Uterus (tissue), 4 donors: ENCODE data around the gene AGMO. TPM values are rescaled to one million over a fixed set of nuclear protein-coding genes. Genes with fewer than 3 reads are reported as not detected.

ENCODE experiments used
- DNase-seq, 2 donors: peaks; one replicate each; pipeline ENCODE4 v3.0.0-alpha.2; 2019 to 2020
- H3K27ac ChIP-seq, 2 donors: fragments of 200-600 bp; sonication (generic); 1 replicate in 1 of 2; 2 replicates in 1 of 2; pipeline ENCODE4 v1.5.1; 2016 to 2018
- H3K27me3 ChIP-seq, 2 donors: fragments of 200-600 bp; sonication (generic); one replicate each; pipeline ENCODE4 v1.5.1; 2018 to 2019; ENCODE audit warnings: control low read depth in 1 of 2
- H3K36me3 ChIP-seq, 2 donors: fragments of 200-600 bp; sonication (generic); one replicate each; pipeline ENCODE4 v1.5.1; 2019; ENCODE audit warnings: control low read depth in 1 of 2
- H3K4me1 ChIP-seq, 2 donors: fragments of 200-600 bp; sonication (generic); one replicate each; pipeline ENCODE4 v1.5.1; 2018 to 2019; ENCODE audit warnings: control low read depth in 1 of 2
- H3K4me3 ChIP-seq, 2 donors: fragments of 200-600 bp; sonication (generic); 1 replicate in 1 of 2; 2 replicates in 1 of 2; pipeline ENCODE4 v1.5.1; 2018 to 2019; ENCODE audit warnings: mild to moderate bottlenecking in 1 of 2
- H3K9me3 ChIP-seq, 2 donors: fragments of 200-600 bp; sonication (generic); one replicate each; pipeline ENCODE4 v1.5.1; 2019; ENCODE audit warnings: control low read depth in 1 of 2
- POLR2A ChIP-seq, 2 donors: fragments of 450-650 bp; IDR thresholded peaks; one replicate each; pipeline ENCODE4 v1.6.1; 2016; ENCODE audit warnings: antibody characterized with exemption in 2 of 2, mild to moderate bottlenecking in 1 of 2, moderate library complexity in 1 of 2
- intact Hi-C: fragments of 100-400 bp; cut with DNase I; formaldehyde crosslinking; loops from one replicate; pipeline ENCODE4 v1.15.1; 2023; ENCODE audit warnings: low total_unique reads
- total RNA-seq, 4 donors: library from RNA; depleted of rRNA in 3 of 4; stranded (reverse); fragments of >200 nt in 3 of 4; gene quantifications; one replicate each; pipeline versions ENCODE4 v1.1.0 to v1.2.4, GENCODE V29; 2014 to 2023
- TF ChIP-seq, protein P1 (sequence below), 4 experiments: fragments of 200-600 bp in 2 of 4; fragments of 450-650 bp in 2 of 4; sonication (generic) in 2 of 4; IDR thresholded peaks; one replicate each; pipeline ENCODE4 v1.5.1; 2016 to 2019; ENCODE audit warnings: antibody characterized with exemption in 4 of 4, mild to moderate bottlenecking in 2 of 4, moderate library complexity in 1 of 4
- donor health status: DM: yes; HTN: yes; CAD: no.

Gene AGMO
- total RNA-seq, 4 donors from 2014 or later, result 0.24 to 1.5 TPM; not detected in 2

DNA sequence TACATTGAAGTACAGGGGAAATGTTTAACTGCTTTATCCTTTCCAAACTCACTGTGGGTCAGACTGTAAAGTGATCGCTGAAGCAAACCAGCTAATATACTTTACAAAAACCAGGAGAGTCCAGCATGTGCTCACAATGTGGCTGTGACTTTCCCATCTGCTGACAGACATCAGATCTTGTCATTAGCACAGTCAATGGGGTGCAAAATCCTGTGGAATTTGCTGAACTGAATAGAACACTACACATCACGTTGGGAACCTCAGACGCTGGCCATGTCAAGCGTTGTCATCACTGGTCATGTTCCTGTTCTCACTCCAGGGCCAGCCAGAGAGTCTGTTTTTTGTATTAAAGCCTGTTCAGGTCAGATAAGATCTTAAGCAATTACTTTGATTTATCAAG is 83.4 kb downstream of the AGMO start:
- Histone ChIP-seq H3K36me3 (no peaks in the 10 kb centered on the region), H3K9me3 (no peaks in the 10 kb centered on the region), H3K27ac (no peak overlapping the region), H3K4me1 (peaks cover 0 to 9% of the 10 kb centered on the region in 2 donors), H3K27me3 (no peaks in the 10 kb centered on the region), H3K4me3 (no peak overlapping the region)
- intact Hi-C loops, result no loop called here
- TF ChIP-seq POLR2A (IDR thresholded peaks at IDR 0.05), result no peak
- TF ChIP-seq, protein P1, sequence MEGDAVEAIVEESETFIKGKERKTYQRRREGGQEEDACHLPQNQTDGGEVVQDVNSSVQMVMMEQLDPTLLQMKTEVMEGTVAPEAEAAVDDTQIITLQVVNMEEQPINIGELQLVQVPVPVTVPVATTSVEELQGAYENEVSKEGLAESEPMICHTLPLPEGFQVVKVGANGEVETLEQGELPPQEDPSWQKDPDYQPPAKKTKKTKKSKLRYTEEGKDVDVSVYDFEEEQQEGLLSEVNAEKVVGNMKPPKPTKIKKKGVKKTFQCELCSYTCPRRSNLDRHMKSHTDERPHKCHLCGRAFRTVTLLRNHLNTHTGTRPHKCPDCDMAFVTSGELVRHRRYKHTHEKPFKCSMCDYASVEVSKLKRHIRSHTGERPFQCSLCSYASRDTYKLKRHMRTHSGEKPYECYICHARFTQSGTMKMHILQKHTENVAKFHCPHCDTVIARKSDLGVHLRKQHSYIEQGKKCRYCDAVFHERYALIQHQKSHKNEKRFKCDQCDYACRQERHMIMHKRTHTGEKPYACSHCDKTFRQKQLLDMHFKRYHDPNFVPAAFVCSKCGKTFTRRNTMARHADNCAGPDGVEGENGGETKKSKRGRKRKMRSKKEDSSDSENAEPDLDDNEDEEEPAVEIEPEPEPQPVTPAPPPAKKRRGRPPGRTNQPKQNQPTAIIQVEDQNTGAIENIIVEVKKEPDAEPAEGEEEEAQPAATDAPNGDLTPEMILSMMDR (IDR thresholded peaks at IDR 0.05), result no peak
- DNase-seq, result no peak

DNA sequence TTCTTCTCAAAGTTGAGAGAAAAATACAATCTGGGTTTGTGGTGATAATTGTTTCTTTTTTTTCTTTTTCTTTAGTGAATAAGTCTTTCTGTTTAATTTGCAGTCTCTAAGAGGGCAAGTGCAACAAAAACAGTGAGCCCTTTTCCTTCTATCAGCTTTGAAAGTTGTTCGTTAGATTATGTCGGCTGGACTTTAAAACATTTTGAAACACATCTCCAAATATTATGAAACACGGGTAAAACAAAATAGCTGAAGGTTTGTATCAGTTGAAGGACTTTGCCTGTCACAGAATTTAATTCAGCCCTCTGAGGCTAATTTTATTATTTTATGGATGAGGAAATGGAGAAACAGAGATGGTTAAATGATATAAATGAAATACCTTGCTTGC is 85.3 kb downstream of the AGMO start:
- peak overlapping the region in 1 of 2 donors; percentile 6 for H3K4me3 ChIP-seq
- peak overlapping the region in 1 of 2 donors; percentile 31 for H3K27ac ChIP-seq
- no peaks in the 10 kb centered on the region for H3K36me3 ChIP-seq
- DNase-seq, result no peak
- H3K9me3 ChIP-seq, result no peaks in the 10 kb centered on the region
- no peak for TF ChIP-seq POLR2A (IDR thresholded peaks at IDR 0.05)
- TF ChIP-seq, protein P1 (IDR thresholded peaks at IDR 0.05), result no peak
- H3K27me3 ChIP-seq, result no peaks in the 10 kb centered on the region
- intact Hi-C loops, result no loop called here
- peaks cover 0 to 9% of the 10 kb centered on the region in 2 donors for H3K4me1 ChIP-seq

DNA sequence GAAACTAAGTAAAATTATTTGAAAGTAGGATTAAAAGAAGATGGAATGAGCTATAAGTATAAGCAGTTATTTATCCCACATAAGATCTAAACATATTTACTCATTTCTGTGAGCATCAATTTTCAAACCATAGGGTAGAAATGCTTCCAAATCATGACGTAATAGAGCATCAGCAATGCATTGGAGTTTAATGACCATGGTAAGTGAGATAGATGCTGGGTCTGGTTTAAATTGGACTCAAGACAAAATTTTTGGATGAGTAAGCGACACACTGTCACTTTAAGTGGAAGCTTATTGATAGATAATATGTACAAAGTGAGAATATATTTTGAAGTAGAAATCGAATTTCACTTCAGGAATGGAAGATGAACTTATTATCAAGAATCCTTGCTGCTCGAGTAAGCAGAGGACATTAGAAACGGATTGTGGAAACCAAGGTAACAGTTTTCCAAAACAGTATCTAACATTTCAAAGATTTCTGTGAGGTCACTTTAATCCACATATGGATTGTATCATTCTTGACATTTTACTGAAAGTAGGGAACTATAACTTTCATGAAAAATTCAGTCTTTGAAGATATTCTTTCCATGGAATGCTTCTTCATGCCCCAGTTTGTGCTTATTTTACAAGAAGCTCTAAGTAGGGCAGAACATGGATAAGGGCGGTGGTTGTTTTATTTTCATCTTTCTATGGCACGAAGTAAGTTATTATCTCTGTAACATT is 85.8 kb downstream of the AGMO start:
- no peaks in the 10 kb centered on the region for H3K9me3 ChIP-seq
- H3K4me1 ChIP-seq, result peaks cover 0 to 9% of the 10 kb centered on the region in 2 donors
- no peaks in the 10 kb centered on the region for H3K36me3 ChIP-seq
- TF ChIP-seq, protein P1 (IDR thresholded peaks at IDR 0.05), result no peak
- no peak for TF ChIP-seq POLR2A (IDR thresholded peaks at IDR 0.05)
- H3K4me3 ChIP-seq, result peak overlapping the region in 1 of 2 donors; percentile 6
- DNase-seq, result no peak
- intact Hi-C loops, result no loop called here
- peak overlapping the region in 1 of 2 donors; percentile 31 for H3K27ac ChIP-seq
- no peaks in the 10 kb centered on the region for H3K27me3 ChIP-seq

DNA sequence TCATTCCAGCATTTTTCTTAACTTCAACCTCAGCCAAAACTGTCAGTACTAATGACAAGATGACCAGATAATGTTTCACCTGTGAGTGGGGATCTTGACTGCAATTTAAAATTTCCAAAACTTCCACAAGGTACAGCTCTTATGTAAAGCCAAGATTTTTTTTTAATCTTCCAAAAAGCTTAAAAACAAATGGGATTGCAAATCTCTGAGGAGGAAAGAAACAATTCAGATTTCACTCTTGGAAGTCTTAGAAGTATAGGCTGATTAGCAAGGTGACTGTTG is 90.2 kb downstream of the AGMO start:
- Histone ChIP-seq H3K4me3 (no peak overlapping the region), H3K36me3 (no peaks in the 10 kb centered on the region), H3K27ac (no peak overlapping the region), H3K27me3 (no peaks in the 10 kb centered on the region), H3K4me1 (peaks cover 0 to 2% of the 10 kb centered on the region in 2 donors), H3K9me3 (no peaks in the 10 kb centered on the region)
- intact Hi-C loops, result no loop called here
- TF ChIP-seq, protein P1 (IDR thresholded peaks at IDR 0.05), result no peak
- no peak for TF ChIP-seq POLR2A (IDR thresholded peaks at IDR 0.05)
- DNase-seq, result no peak

DNA sequence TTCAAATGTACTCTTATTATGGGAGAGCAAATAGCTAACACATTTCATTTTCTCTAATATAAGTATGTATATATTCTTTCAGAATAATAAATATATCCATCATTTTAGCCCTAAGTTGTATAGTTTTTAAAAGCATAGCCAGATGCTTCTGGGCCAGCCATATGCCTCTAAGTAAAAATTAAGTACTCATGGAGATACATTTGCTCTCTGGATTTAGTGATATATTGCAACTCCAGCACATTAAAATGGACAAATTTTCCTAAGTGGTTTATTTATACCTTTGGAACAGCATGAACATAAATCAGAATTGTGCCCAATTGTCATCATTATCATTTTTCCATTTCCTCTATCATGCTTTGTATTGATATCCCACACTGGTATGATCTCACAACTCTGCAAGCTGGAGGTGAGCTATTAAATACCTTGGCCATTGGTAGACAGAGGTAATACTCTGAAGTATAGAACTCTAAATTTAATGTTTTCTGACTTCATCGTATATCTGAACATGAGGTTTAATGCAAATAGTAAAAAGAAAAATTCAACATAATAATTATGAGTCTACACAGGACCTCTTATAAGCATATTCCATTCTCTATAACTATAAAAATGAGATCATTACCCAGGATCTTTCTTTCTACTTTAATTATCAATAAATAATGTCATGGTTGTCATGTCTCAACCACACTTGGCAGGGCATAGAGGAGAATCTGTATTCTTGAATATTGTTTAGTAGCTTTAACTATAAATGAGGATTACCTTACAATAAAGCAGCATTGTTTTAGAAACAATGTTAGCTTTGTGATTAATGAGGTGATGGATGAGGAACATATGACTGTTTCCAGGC is 90.8 kb downstream of the AGMO start:
- intact Hi-C loops, result no loop called here
- no peak for DNase-seq
- Histone ChIP-seq H3K4me3 (no peak overlapping the region), H3K36me3 (no peaks in the 10 kb centered on the region), H3K27me3 (no peaks in the 10 kb centered on the region), H3K9me3 (no peaks in the 10 kb centered on the region), H3K4me1 (no peaks in the 10 kb centered on the region), H3K27ac (no peak overlapping the region)
- TF ChIP-seq, protein P1 (IDR thresholded peaks at IDR 0.05), result no peak
- TF ChIP-seq POLR2A (IDR thresholded peaks at IDR 0.05), result no peak
